Right hindlimb (tissue), 1 donor: ENCODE results near the gene FOSL2.

Experiments
- DNase-seq: peaks from one replicate; pipeline ENCODE4 v3.0.0-alpha.2; 2018

Gene FOSL2

GRCh38 chr2:28453396-28453795, 60.7 kb downstream of the FOSL2 start:
- no peak for DNase-seq

GRCh38 chr2:28454016-28454930, 61.6 kb downstream of the FOSL2 start:
- DNase-seq, result no peak

DNA sequence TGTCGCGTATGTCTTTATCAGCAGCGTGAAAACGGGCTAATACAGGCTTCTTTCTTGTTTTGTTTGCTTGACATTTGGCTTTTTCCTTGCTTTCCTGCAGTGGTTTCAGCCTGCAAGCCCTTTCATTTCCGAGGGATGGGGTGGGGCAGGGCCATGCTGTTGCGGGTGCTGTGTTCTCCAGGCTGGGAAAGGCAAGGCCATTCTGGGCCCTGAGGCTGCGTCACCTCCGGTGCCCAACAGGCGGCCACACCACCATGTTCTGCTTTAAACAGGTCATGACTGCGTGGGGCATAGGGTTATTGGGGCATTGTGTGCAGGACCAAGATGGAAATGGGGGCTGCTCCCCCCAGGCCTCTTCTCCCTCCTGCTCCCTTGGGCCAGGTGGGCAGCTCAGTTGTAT, 64.6 kb downstream of the FOSL2 start:
- no peak for DNase-seq

- DNase-seq, result no peak
Observed at GRCh38 chr2:28461056-28461455, 68.4 kb downstream of the FOSL2 start.

DNA sequence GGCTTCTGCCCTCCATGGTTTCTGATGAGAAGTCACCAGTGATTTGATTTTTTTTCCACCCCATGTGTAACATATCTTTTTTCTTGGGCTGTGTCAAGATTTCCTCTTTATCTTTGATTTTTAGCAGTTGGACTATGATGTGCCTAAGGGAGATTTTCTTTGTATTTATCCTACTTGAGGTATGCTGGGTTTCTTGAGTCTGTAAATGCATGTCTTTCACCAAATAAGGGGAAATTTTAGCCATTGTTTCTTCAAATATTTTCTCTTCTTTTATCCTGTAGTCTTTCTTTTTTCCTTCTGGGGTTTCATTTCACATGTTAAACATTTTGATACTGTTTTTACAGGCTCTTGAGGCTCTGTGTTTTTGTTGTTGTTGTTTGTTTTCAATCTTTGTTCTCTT, 69.5 kb downstream of the FOSL2 start:
- DNase-seq, result no peak

DNA sequence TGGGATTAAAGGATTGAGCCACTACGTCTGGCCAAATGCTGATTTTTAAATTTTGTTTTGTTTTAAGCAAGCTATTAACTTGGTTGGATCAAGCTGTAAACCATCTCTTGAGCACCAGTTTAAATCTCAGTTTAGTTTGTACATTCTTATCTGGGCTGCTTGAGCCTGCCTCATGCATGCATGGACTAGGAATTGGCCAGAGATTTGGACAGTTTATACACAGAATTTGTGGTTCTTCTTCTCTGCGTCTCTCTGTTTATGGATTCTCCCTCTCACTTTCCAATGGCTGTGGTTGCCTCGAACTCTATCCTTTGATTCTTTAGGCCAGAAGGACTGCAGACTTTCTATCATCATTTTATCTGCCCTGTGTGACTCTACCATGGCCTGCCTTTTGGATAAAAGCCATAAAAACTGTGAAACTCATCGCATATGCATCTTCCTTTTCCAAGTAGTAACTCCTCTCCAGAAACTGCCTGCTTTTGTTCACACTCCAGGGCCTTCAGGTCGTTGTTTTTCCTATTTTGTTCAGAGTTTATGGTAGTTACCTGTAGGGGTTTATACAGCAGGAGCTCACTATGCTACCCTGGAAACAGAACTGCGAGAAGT, 70.7 kb downstream of the FOSL2 start:
- no peak for DNase-seq

- DNase-seq, result no peak
Observed at GRCh38 chr2:28463893-28464292, 71.2 kb downstream of the FOSL2 start.

- DNase-seq, result no peak
Observed at GRCh38 chr2:28465148-28465885, 72.7 kb downstream of the FOSL2 start.
